NCI-H187 treated with DMSO at 0.1 percent for 48 hours (cell line): ENCODE data around the gene MARK2.
A peak's percentile ranks its signal among the peaks of the same experiment; 100 is the strongest.

Source experiments
- DNase-seq: peaks from one replicate; lab custom pipeline; 2025; lab: John Stamatoyannopoulos, UW

The MARK2 gene

DNA sequence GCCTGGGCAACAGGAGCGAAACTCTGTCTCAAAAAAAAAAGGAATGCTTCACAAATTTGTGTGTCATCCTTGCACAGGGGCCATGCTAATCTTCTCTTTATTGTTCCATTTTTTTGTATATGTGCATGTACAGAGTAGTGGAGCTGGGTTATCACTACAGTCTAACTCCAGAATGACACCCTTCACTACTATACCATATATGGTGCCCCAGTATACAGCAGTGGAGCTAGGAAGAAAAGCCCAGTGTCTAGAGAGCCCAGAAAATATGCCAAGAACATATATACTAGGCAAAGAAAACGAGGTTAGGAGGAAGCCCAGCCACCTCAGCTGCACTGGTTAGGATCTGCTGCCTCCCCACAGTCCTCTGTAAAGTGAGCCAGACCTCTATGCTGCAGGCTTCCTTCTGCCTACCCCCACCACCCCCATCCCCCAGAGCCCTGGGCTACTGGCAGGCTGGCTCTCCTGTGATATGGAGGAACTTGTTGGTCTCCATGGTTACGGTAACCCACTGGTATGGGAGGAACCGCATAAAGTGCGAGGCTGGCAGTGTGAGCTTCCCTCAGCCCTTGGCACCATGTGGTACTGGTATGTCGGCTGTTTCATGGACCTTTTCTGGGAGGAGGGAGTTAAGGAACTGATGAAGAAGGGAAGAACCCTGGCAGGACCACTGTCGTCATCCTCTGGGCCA is 43.8 kb downstream of the MARK2 start:
- DNase-seq: no peak

- DNase-seq: no peak
These were observed 44.9 kb downstream of the MARK2 start for GRCh38 chr11:63883791-63884190.

- no peak for DNase-seq
These were observed 45.5 kb downstream of the MARK2 start for GRCh38 chr11:63884196-63884932.

GRCh38 chr11:63887386-63887999 is 48.6 kb downstream of the MARK2 start:
- no peak for DNase-seq

DNA sequence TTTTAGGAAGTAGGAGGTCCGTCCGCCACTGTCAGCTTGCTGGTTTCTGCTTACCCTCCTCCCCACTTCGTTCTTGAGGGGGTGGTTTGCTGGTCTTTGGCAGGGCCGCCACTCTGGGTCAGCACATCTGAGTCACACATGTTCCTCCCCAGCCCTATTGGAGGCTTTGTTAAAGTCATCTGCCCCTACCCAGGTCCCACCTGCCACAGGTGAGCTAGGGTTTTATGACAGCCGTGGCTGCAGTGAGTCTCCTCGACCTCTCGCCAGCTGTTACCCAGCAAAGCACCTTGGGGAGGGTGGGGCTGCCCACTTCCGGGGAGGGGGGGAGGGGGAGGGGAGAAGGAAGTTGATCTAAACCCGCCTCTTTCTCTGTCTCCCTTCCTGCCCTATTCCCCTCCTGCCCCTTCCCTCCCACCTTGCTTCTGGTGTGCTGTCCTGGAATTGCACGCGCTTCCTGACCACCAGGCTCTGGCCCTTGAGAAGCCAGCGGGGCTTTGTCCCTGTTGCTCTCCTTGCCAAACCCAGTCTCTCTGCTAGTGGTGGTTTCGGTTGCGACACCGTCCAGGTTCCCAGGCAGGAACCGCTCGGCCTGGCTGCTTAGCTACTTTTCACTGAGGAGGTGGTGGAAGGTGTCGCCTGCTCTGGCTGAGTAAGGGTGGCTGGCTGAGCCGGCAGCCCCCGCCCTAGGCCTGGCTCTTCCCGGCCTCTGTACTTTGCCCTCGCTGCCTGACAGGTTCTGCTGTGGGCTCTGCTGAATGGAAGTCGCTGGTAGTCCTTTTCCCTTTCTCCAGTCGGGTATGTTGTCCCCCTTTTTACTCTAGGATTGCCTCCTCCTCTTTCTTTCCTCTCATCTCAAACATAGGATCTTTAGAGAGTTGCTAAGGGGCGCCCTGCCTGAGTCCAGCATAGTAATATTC is 49.5 kb downstream of the MARK2 start:
- DNase-seq: peak; percentile 23

GRCh38 chr11:63889344-63889743 is 50.4 kb downstream of the MARK2 start:
- DNase-seq: no peak

DNA sequence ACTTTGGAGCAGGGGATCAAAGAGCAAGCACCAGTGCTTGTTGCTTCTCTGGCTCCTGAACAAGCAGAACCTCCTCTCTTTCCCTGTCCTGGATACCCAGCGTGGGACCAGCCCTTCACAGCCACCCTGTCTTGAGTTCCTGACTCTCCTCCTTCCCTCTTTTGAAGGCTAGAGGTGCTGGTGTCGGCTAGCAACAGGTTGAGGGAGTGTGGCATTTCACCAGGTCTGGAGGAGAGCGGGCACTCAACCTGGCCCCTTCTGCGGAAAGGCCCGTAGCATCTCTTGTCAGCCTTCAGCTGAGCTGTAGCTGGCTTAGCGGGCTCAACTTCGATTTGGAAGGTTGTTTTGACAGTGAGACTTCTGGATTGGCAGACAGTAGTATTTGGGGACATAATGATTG is 51.5 kb downstream of the MARK2 start:
- no peak for DNase-seq

DNA sequence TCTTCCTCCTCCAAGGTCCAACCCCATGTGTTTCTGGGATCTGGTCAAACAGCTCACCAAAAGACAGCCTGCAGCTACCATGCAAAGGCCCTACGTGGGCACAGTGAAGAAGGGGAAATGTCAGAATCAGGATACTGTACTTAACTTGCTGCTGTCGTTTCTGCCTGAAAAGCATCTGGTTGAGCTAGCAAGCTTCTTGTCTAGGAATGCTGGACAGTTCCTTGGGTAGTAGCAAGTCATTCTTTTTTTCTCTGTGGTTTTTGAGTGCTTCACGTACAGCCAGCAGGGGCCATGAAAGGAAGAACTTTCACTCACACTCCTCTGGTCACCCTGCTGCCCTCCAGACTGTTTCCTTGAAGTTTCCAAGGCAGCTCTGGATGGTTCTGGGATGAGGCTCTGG is 53.3 kb downstream of the MARK2 start:
- DNase-seq: no peak

GRCh38 chr11:63893355-63893754 is 54.4 kb downstream of the MARK2 start:
- DNase-seq: no peak

- no peak for DNase-seq
These were observed 57.2 kb downstream of the MARK2 start for GRCh38 chr11:63896071-63896470.

DNA sequence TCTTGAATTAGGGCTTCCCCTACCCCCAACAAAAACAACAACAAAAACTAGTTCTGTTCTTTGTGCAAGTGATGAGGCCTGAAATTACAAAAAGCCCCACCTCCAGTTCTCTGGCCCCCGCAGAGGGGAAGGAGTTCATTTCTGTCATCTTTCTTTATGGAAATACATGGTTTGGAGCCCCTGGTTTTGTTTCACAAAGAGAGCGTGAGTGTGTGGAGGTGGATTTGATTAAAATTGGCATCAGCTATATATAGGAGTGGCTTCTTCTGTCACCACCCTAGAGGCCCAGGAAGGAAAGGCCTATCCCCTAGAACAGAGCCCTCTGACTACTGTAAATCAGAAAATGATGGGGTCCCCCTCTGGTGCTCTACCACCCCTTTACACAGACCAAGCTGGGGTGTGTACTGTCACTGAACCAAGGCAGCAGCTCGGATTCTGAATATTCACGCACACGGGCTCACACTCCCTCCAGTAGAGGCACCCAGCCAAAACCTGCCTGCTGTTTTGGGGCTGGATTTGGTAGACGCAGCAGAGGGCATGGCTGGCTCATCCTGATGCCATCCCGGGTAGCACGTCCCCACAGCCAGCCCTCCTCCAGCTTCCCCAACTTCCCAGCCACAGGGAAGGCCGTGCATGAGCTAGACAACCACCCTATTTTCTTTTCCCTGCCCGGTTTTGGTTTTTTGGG is 58.7 kb downstream of the MARK2 start:
- no peak for DNase-seq

DNA sequence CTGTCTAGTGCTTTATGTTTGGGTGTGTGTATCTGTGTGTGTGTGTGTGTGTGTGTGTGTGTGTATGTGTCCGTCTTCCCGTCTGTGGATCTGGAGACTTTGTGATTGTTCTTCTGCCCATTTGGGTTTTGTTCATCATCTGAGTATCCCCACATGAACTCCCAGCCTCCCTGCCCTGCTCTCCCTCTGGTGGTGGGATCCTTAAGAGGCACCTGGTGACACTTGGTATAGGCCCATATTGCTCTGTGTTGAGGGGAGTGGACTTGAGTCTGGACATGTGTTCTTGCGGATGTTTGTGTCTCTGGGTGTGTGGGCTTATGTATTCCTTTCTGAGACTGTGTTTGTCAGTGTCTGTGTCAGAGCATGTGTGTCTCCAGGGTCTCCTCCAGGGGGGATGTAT is 62.8 kb downstream of the MARK2 start:
- DNase-seq: no peak

GRCh38 chr11:63903884-63904283 is 65.0 kb downstream of the MARK2 start:
- DNase-seq: no peak

DNA sequence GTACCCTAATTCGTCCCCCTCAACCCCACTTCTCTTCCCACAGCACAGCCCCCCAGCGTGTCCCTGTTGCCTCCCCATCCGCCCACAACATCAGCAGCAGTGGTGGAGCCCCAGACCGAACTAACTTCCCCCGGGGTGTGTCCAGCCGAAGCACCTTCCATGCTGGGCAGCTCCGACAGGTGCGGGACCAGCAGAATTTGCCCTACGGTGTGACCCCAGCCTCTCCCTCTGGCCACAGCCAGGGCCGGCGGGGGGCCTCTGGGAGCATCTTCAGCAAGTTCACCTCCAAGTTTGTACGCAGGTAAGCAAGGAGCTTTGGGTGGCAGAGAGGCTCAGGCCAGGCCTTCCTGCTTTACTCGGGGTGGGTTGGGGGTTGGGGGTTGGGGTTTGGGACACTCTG is 65.8 kb downstream of the MARK2 start:
- no peak for DNase-seq

DNA sequence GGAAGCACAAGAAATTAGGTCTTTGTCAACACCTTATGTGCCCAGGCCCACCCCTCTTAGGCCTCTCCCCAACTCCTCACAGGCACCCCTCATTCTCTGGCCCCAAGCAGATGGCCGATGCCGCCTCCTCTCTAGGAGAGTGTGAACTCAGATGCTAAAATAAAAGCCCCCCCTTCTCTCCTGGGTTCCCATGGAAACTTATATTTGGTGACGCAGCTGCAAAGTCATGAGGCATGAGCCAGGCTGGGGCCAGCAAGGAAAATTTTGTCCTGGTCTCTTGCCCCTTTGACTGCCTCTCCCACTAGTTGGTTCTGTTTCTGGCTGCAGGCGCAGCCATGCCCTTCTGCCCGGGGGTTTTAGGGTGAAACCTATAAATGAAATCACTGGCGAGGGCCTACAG is 66.3 kb downstream of the MARK2 start:
- no peak for DNase-seq

- no peak for DNase-seq
These were observed 67.2 kb downstream of the MARK2 start for GRCh38 chr11:63906087-63906486.

GRCh38 chr11:63906585-63906984 is 67.7 kb downstream of the MARK2 start:
- DNase-seq: no peak

GRCh38 chr11:63907063-63907462 is 68.2 kb downstream of the MARK2 start:
- no peak for DNase-seq

GRCh38 chr11:63907808-63908530 is 69.1 kb downstream of the MARK2 start:
- no peak for DNase-seq

- no peak for DNase-seq
These were observed 69.9 kb downstream of the MARK2 start for GRCh38 chr11:63908631-63909401.
